AG04450 (cell line): ENCODE results near the gene EEIG1. TPM values are rescaled to one million over a fixed set of nuclear protein-coding genes. Genes with fewer than 3 reads are reported as not detected.

Experiments
- CTCF ChIA-PET: fragments of 300-600, 350-600 bp; formaldehyde crosslinking; extraction: SDS; loops from one replicate; lab custom pipeline; 2022; ENCODE audit warnings: antibody characterized with exemption, inconsistent platforms; lab: Charles Lee
- POLR2A ChIA-PET: fragments of 350-600 bp; formaldehyde crosslinking; extraction: SDS; loops from one replicate; lab custom pipeline; 2021; ENCODE audit warnings: antibody characterized with exemption, inconsistent platforms; lab: Yijun Ruan, JAX
- DNase-seq: peaks from one replicate; pipeline ENCODE4 v3.0.0-alpha.2; 2011; ENCODE audit warnings: low read depth, low spot score
- H3K27ac ChIP-seq: one replicate; pipeline ENCODE4 v1.5.1; 2012; ENCODE audit warnings: low read depth, low read length, control low read depth
- H3K27me3 ChIP-seq: one replicate; pipeline ENCODE4 v1.6.0; 2012; ENCODE audit warnings: low read length; ENCODE audit not compliant: control insufficient read depth, insufficient read depth
- H3K4me3 ChIP-seq: 2 replicates; pipeline ENCODE4 v1.5.1; 2011; ENCODE audit warnings: mild to moderate bottlenecking, low read depth, low read length, control low read depth
- H3K9me3 ChIP-seq: 2 replicates; pipeline ENCODE4 v1.5.1; 2012; ENCODE audit warnings: low read length; ENCODE audit not compliant: control insufficient read depth, insufficient read depth
- polyA plus RNA-seq: library from polyadenylated mRNA; depleted of rRNA; stranded (reverse); fragments of >200 nt; gene quantifications from 2 replicates; pipeline ENCODE4 v1.2.3, GENCODE V29; 2011
- TF ChIP-seq, protein P1 (sequence below): IDR thresholded peaks from 2 replicates; pipeline ENCODE4 v1.5.1; 2011; ENCODE audit warnings: low read depth, low read length, control low read depth, inconsistent platforms

EEIG1 gene
- polyA plus RNA-seq, 1 experiment = 8.3 TPM

DNA sequence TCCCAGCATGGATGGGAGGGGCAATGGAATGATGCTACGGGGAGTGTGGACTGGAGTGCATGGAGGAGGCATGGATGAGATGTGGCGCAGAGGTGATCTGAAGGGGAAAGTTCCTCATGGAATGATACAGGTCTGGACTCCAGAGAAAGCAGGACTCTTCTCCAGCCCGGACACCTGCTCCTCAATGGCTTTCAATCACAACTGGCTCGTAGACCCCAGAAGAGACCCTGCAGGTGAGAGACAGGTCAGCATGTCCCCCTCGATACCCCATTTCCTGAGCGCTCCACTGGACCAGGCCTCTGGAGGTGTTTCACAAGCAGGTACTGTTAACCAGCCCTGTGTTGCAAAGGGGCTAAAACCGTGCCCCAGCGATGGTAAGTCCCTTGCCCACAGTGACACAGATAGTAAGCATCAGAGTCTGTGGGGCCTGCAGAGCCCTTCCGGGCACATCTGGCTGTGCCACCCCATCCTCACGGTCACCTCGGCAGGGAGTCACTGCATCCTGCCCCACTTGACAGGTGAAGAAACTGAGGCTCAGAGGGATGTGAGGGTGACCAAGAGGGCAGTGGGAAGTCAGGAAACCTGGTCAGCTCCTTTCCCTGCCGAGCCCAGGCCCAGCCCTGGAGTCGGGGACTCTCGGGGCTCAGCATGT is 37.7 kb downstream of the EEIG1 start:
- no peaks in the 10 kb centered on the region for H3K27me3 ChIP-seq
- no peak overlapping the region for H3K4me3 ChIP-seq
- no peak overlapping the region for H3K27ac ChIP-seq
- H3K9me3 ChIP-seq = no peaks in the 10 kb centered on the region
- POLR2A ChIA-PET = interaction anchor here (0.5 to 1.5 kb wide), 5 partner anchors 38 to 164 kb away, joined by 3 to 8 read pairs (median 4); partner anchors contain the start of gene EEIG1
- TF ChIP-seq, protein P1, sequence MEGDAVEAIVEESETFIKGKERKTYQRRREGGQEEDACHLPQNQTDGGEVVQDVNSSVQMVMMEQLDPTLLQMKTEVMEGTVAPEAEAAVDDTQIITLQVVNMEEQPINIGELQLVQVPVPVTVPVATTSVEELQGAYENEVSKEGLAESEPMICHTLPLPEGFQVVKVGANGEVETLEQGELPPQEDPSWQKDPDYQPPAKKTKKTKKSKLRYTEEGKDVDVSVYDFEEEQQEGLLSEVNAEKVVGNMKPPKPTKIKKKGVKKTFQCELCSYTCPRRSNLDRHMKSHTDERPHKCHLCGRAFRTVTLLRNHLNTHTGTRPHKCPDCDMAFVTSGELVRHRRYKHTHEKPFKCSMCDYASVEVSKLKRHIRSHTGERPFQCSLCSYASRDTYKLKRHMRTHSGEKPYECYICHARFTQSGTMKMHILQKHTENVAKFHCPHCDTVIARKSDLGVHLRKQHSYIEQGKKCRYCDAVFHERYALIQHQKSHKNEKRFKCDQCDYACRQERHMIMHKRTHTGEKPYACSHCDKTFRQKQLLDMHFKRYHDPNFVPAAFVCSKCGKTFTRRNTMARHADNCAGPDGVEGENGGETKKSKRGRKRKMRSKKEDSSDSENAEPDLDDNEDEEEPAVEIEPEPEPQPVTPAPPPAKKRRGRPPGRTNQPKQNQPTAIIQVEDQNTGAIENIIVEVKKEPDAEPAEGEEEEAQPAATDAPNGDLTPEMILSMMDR = no peak
- CTCF ChIA-PET = interaction anchor here (0.6 to 4.6 kb wide), 44 partner anchors 8 to 1065 kb away, joined by 3 to 85 read pairs (median 6); partner anchors contain the start of genes CFAP157, NAIF1, PIP5KL1 and SLC25A25
- no peak for DNase-seq

DNA sequence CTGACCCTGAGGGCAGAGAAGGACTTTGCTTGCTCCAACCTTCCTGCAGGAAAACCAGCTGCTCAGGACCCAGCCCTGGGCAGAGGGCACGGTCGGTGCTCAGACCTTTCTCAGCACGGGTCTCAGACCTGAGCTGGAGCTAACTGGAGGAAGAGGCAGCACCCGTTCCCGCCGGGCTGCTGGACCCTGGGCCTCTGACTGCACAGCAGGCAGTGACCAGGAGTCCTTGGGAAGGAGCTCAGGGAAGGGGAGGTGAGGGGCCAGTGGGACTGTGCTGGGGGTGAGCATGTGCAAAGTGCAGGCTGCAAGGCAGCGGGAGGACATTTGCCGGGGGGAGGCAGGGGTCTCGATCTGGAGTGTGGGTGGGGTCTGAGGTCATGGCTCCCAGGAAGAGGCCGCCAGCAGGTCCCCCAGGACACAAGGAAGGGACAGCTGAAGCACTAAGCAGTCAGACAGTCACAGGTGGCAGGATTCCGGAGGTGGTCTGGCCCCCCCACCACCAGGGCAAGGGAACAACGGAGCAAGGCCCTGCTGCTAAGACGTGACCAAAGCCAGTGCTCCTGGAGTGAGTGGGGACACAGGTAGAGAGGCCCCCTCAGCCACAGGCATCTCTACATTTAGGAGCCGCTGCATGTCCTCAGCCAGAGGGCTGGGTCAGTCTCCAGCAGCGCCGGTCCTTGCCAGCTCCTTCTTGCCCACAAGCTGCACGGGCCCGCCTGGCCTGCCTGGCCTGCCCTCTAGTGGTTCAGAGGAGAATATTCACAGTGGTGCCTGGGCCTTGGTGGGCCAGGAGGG is 38.4 kb downstream of the EEIG1 start:
- CTCF ChIA-PET = interaction anchor here (0.5 to 4.6 kb wide), 38 partner anchors 9 to 248 kb away, joined by 3 to 85 read pairs (median 6); partner anchors contain the start of genes CFAP157, EEIG1, NAIF1 and PIP5KL1
- Histone ChIP-seq H3K27ac (no peak overlapping the region), H3K9me3 (no peaks in the 10 kb centered on the region; the same call in 1 of the 2 replicates), H3K4me3 (no peak overlapping the region), H3K27me3 (no peaks in the 10 kb centered on the region)
- TF ChIP-seq, protein P1 = peak; percentile 81
- POLR2A ChIA-PET = interaction anchor here (0.5 to 1.5 kb wide), 2 partner anchors 108 to 156 kb away, joined by 4 read pairs; no protein-coding TSS in a partner anchor
- DNase-seq = no peak

GRCh38 chr9:127941961-127942215 is 38.9 kb downstream of the EEIG1 start:
- ChIA-PET CTCF (interaction anchor here (0.8 to 4.6 kb wide), 16 partner anchors 9 to 183 kb away, joined by 4 to 85 read pairs (median 14); partner anchors contain the start of genes NAIF1 and SLC25A25), POLR2A (no interaction called here)
- H3K27ac ChIP-seq = no peak overlapping the region
- TF ChIP-seq, protein P1 = no peak
- no peak for DNase-seq
- no peaks in the 10 kb centered on the region; the same call in 1 of the 2 replicates for H3K9me3 ChIP-seq
- H3K27me3 ChIP-seq = no peaks in the 10 kb centered on the region
- H3K4me3 ChIP-seq = no peak overlapping the region

DNA sequence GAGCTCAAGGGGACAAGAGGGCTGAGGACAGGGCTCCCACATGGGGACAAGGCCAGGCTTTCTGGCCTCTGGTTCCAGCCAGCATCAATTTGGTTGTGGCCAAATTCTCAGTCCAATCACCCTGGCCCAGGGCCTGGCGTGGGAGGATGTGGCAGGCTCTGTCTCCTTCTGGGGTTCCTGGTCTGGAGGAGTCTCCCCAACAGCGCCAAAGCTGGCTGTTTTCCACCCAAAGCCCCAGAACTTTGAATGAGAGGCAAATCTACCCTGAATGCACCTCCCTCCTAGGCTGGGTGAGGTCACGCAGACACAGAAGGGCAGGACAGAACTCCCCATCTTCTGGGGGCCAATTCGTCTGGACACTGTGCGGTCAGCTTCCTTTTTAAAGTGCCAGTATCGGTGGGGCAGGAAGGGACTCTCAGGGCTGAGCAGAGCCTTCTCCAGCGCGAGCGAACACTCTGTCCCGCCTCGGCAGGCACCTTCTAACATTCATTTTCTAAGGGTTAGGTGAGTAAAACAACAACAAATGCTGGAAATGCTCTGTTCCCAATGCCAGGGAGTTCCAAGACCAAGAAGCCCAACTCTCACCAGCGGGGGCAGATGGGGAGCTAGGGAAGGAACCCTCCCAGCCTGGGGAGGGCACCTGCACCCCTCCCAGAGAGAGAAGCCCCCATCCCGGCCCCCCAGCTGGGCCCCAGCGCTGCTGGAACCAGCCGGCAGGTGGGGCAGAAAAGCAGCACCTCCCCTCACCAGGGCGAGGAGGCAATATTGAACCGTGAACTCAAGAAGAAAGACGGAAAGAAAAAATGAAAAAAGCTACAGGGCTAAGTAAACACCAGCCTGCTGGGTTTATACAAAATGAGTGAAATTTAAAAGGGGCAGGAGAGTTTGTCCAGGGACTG is 39.5 kb downstream of the EEIG1 start:
- POLR2A ChIA-PET = no interaction called here
- Histone ChIP-seq H3K27me3 (no peaks in the 10 kb centered on the region), H3K9me3 (no peaks in the 10 kb centered on the region; the same call in 1 of the 2 replicates), H3K4me3 (no peak overlapping the region), H3K27ac (no peak overlapping the region)
- DNase-seq = no peak
- TF ChIP-seq, protein P1 = no peak
- CTCF ChIA-PET = interaction anchor here (1.0 to 4.6 kb wide), 13 partner anchors 10 to 184 kb away, joined by 4 to 85 read pairs (median 10); partner anchors contain the start of genes NAIF1 and SLC25A25
